B cell (primary cell): ENCODE data around the gene CCDC30. TPM values are rescaled to one million over a fixed set of nuclear protein-coding genes. Genes with fewer than 3 reads are reported as not detected.
"Not testable (repeated sequence)": the region's sequence is repeated elsewhere in the genome, so short reads cannot be mapped to it uniquely, and the experiment has no call there.

ENCODE experiments used
- ATAC-seq: fragments of 200-7000 bp; cut with Tn5 transposase; one replicate; pipeline ENCODE4 v1.10.0; 2021; ENCODE audit warnings: low read depth, mild to moderate bottlenecking, moderate number of reproducible peaks, moderate library complexity
- CTCF ChIA-PET: fragments of 350-600 bp; sonication (Branson Sonifier 250); formaldehyde crosslinking; loops from one replicate; lab custom pipeline; 2021; ENCODE audit warnings: antibody characterized with exemption, inconsistent platforms; lab: Charles Lee
- POLR2A ChIA-PET: fragments of 350-600 bp; sonication (Branson Sonifier 250); formaldehyde crosslinking; loops from one replicate; lab custom pipeline; 2021; ENCODE audit warnings: antibody characterized with exemption; lab: Charles Lee
- DNase-seq: peaks from one replicate; pipeline ENCODE4 v3.0.0; 2013
- H2AFZ ChIP-seq: 2 replicates; pipeline ENCODE4 v1.6.1; 2012; ENCODE audit warnings: mild to moderate bottlenecking, low read depth, low read length; ENCODE audit not compliant: insufficient read depth, poor library complexity, severe bottlenecking
- H3K27ac ChIP-seq, 2 donors: 1 replicate in 1 of 2; 2 replicates in 1 of 2; pipeline ENCODE4 v1.5.1; 2012 to 2013; ENCODE audit warnings: low read length in 2 of 2, mild to moderate bottlenecking in 2 of 2, moderate library complexity in 1 of 2
- H3K27me3 ChIP-seq, 4 experiments: fragments of 200-600 bp in 1 of 4; sonication (generic) in 1 of 4; replicated peaks in 1 of 4; 1 replicate in 2 of 4; 2 replicates in 2 of 4; pipeline versions ENCODE4 v1.6.1 to v1.7.0; 2013 to 2016; ENCODE audit warnings: low read length in 3 of 4, mild to moderate bottlenecking in 2 of 4, mixed read lengths in 1 of 4, moderate library complexity in 1 of 4; ENCODE audit not compliant: insufficient read depth in 4 of 4, control insufficient read depth in 3 of 4; ENCODE audit errors: control extremely low read depth in 1 of 4
- H3K36me3 ChIP-seq, 2 experiments: replicated peaks in 1 of 2; 1 replicate in 1 of 2; 2 replicates in 1 of 2; pipeline versions ENCODE4 v1.6.1 to v1.7.1; 2013; ENCODE audit warnings: low read length in 1 of 2; ENCODE audit not compliant: insufficient read depth in 2 of 2, control insufficient read depth in 1 of 2; ENCODE audit errors: control extremely low read depth in 1 of 2, extremely low read depth in 1 of 2
- H3K4me1 ChIP-seq, 2 donors: fragments of 200-600 bp in 1 of 2; sonication (generic) in 1 of 2; 1 replicate in 1 of 2; 2 replicates in 1 of 2; pipeline versions ENCODE4 v1.5.1 to v1.6.1; 2013 to 2017; ENCODE audit warnings: low read length in 2 of 2; ENCODE audit not compliant: control insufficient read depth in 2 of 2, insufficient read depth in 2 of 2
- H3K4me2 ChIP-seq: replicated peaks from 2 replicates; pipeline ENCODE3; 2012; ENCODE audit warnings: mild to moderate bottlenecking, low read depth, low read length; ENCODE audit not compliant: poor library complexity, severe bottlenecking
- H3K4me3 ChIP-seq, 5 experiments: fragments of 200-600 bp in 1 of 5; sonication (generic) in 1 of 5; 1 replicate in 3 of 5; 2 replicates in 2 of 5; pipeline versions ENCODE4 v1.5.1 to v1.7.0; 2011 to 2016; ENCODE audit warnings: low read length in 4 of 5, mild to moderate bottlenecking in 4 of 5, low read depth in 2 of 5, control low read depth in 1 of 5, moderate library complexity in 1 of 5; ENCODE audit not compliant: insufficient read depth in 1 of 5; ENCODE audit errors: control extremely low read depth in 1 of 5, extremely low read depth in 1 of 5
- H3K79me2 ChIP-seq: fragments of 200-600 bp; sonication (generic); one replicate; pipeline ENCODE4 v1.6.0; 2016; ENCODE audit warnings: low read length; ENCODE audit not compliant: control insufficient read depth, insufficient read depth
- H3K9ac ChIP-seq: fragments of 200-600 bp; sonication (generic); 2 replicates; pipeline ENCODE4 v1.6.1; 2017; ENCODE audit warnings: mild to moderate bottlenecking, low read length, moderate library complexity
- H3K9me3 ChIP-seq, 3 donors: one replicate each; pipeline versions ENCODE4 v1.6.1 to v1.7.1; 2013; ENCODE audit warnings: low read length in 2 of 3; ENCODE audit not compliant: control insufficient read depth in 2 of 3, insufficient read depth in 1 of 3; ENCODE audit errors: control extremely low read depth in 1 of 3
- H4K20me1 ChIP-seq: 2 replicates; pipeline ENCODE4 v1.6.0; 2012; ENCODE audit warnings: mild to moderate bottlenecking, low read length; ENCODE audit not compliant: insufficient read depth, control insufficient read depth, poor library complexity, severe bottlenecking
- H3K27ac Mint-ChIP-seq: one replicate; pipeline ENCODE4 v1.8.0; 2021; ENCODE audit warnings: mixed read lengths
- H3K27me3 Mint-ChIP-seq: one replicate; pipeline ENCODE4 v1.8.0; 2021; ENCODE audit warnings: mixed read lengths
- H3K4me1 Mint-ChIP-seq: one replicate; pipeline ENCODE4 v1.8.0; 2021; ENCODE audit warnings: mixed read lengths
- H3K4me3 Mint-ChIP-seq: one replicate; pipeline ENCODE4 v1.8.0; 2021; ENCODE audit warnings: mixed read lengths
- H3K9me3 Mint-ChIP-seq: one replicate; pipeline ENCODE4 v1.8.0; 2022; ENCODE audit warnings: mixed read lengths; ENCODE audit not compliant: insufficient read depth
- EZH2 ChIP-seq: IDR thresholded peaks from 2 replicates; pipeline ENCODE4 v1.6.1; 2012; ENCODE audit warnings: borderline replicate concordance, low read depth, mild to moderate bottlenecking, moderate library complexity, low read length; ENCODE audit not compliant: insufficient read depth, poor library complexity, severe bottlenecking
- WGBS: methylation state at CpG from one replicate; pipeline ENCODE4 v1.1.5; 2013; ENCODE audit warnings: missing lambda C conversion rate; ENCODE audit not compliant: insufficient coverage; 5-methylcytosine and 5-hydroxymethylcytosine counted together
- intact Hi-C: fragments of 100-400 bp; cut with micrococcal nuclease; formaldehyde crosslinking; loops from one replicate; pipeline ENCODE4 v1.10.0; 2022
- polyA plus RNA-seq: library from polyadenylated mRNA; depleted of rRNA; stranded (reverse); fragments of >200 nt; gene quantifications from 2 replicates; pipeline ENCODE4 v1.2.3, GENCODE V29; 2012
- total RNA-seq, 2 donors: library from RNA; stranded (reverse); fragments of 120-200 nt in 1 of 2; gene quantifications; 1 replicate in 1 of 2; 2 replicates in 1 of 2; pipeline versions ENCODE4 v1.2.3 to v1.2.4, GENCODE V29; 2013 to 2022
- TF ChIP-seq, protein P1 (sequence below): fragments of 200-600 bp; IDR thresholded peaks from one replicate; pipeline ENCODE4 v1.8.0; 2022; ENCODE audit warnings: antibody characterized with exemption, mild to moderate bottlenecking

Gene CCDC30
- total and polyA plus RNA-seq, 2 donors (not counting 1 experiment from before 2014, with no cell fraction given), result 1.4 to 7.4 TPM

DNA sequence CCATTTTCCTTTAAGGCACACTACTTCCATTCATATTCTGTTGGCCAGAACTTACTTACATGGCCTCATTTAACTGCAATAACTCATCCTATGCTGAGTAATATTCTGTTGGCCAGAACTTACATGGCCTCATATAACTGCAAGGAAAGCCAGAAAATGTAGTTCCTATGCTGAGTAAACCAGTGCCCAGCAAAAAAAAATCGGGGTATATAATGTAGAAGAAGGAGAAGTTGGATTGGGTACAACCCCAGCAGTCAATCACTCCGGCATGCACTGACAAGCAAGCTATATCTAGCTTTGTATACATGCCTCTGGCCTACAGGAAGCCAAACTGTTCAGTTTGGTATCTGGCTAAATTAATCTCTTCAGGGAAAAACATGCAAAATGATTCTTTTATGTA is 155.8 kb downstream of the CCDC30 start:
- Histone ChIP-seq H3K4me3 (no peak overlapping the region), H4K20me1 (no peaks in the 10 kb centered on the region), H3K27me3 (no peaks in the 10 kb centered on the region), H3K9me3 (peaks cover 0 to 1% (median 0%) of the 10 kb centered on the region in 3 donors), H2AFZ (no peak overlapping the region), H3K4me1 (no peaks in the 10 kb centered on the region), H3K4me2 (no peak overlapping the region), H3K9ac (no peak overlapping the region), H3K36me3 (no peaks in the 10 kb centered on the region), H3K27ac (no peak overlapping the region), H3K79me2 (no peaks in the 10 kb centered on the region)
- H3K4me1 Mint-ChIP-seq, result no peaks in the 10 kb centered on the region
- DNase-seq (no peak), ATAC-seq (no peak)
- TF ChIP-seq, protein P1, sequence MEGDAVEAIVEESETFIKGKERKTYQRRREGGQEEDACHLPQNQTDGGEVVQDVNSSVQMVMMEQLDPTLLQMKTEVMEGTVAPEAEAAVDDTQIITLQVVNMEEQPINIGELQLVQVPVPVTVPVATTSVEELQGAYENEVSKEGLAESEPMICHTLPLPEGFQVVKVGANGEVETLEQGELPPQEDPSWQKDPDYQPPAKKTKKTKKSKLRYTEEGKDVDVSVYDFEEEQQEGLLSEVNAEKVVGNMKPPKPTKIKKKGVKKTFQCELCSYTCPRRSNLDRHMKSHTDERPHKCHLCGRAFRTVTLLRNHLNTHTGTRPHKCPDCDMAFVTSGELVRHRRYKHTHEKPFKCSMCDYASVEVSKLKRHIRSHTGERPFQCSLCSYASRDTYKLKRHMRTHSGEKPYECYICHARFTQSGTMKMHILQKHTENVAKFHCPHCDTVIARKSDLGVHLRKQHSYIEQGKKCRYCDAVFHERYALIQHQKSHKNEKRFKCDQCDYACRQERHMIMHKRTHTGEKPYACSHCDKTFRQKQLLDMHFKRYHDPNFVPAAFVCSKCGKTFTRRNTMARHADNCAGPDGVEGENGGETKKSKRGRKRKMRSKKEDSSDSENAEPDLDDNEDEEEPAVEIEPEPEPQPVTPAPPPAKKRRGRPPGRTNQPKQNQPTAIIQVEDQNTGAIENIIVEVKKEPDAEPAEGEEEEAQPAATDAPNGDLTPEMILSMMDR, result no peak
- WGBS, result 0% methylated on average over 1 of the region's 2 CpGs
- intact Hi-C loops, result no loop called here
- ChIA-PET POLR2A (no interaction called here), CTCF (no interaction called here)
- H3K4me3 Mint-ChIP-seq, result no peak overlapping the region
- no peaks in the 10 kb centered on the region for H3K27me3 Mint-ChIP-seq
- no peak overlapping the region for H3K27ac Mint-ChIP-seq
- H3K9me3 Mint-ChIP-seq, result peaks cover 3% of the 10 kb centered on the region

DNA sequence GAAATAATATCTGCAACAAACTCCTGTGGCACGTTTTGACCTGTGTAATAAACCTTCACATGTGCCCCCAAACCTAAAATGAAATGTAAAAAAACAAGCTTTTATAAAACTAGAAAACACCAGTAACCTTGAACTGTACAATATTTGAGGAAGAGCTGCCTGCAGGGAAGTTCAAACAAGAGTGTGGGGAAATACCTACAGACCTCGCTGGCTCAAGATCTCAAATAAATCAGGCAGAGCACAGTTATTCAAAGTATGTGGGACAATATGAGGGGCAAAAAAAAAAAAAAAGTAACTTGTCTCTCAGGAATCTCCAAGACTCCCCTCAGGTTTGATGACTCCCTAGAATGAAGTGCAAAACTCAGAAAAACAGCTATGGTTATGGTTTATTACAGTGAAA is 157.2 kb downstream of the CCDC30 start:
- Histone ChIP-seq H3K9me3 (no peaks in the 10 kb centered on the region), H2AFZ (no peak overlapping the region), H3K4me1 (no peaks in the 10 kb centered on the region), H3K4me2 (no peak overlapping the region), H3K27ac (no peak overlapping the region), H4K20me1 (no peaks in the 10 kb centered on the region), H3K36me3 (no peaks in the 10 kb centered on the region), H3K27me3 (no peaks in the 10 kb centered on the region), H3K9ac (no peak overlapping the region), H3K79me2 (no peaks in the 10 kb centered on the region), H3K4me3 (no peak overlapping the region)
- ATAC-seq (no peak), DNase-seq (no peak)
- no CpG with 5 or more reads among the region's 2 CpGs for WGBS
- no peaks in the 10 kb centered on the region for H3K4me1 Mint-ChIP-seq
- TF ChIP-seq EZH2, result no peak
- TF ChIP-seq, protein P1, result no peak
- no peak overlapping the region for H3K27ac Mint-ChIP-seq
- no peaks in the 10 kb centered on the region for H3K27me3 Mint-ChIP-seq
- H3K9me3 Mint-ChIP-seq, result no peaks in the 10 kb centered on the region
- ChIA-PET CTCF (no interaction called here), POLR2A (no interaction called here)
- H3K4me3 Mint-ChIP-seq, result no peak overlapping the region
- intact Hi-C loops, result no loop called here

DNA sequence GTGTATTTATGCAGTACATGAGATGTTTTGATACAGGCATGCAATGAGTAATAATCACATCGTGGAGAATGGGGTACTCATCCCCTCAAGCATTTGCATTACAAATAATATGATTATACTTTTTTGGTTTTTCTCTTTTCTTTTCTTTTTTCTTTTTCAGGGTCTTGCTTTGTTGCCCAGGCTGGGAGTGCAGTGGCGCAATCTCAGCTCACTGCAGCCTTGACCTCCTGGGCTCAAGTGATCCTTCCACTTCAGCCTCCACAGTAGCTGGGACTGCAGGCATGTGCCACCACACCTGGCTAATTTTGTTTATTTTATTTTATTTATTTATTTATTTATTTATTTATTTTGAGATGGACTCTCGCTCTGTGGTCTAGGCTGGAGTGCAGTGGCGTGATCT is 158.1 kb downstream of the CCDC30 start:
- H3K79me2 ChIP-seq, H3K4me3 Mint-ChIP-seq, H3K9me3 ChIP-seq, H3K4me1 Mint-ChIP-seq, POLR2A ChIA-PET, H3K27me3 ChIP-seq, H3K27me3 Mint-ChIP-seq, H3K9me3 Mint-ChIP-seq, H3K9ac ChIP-seq, H3K36me3 ChIP-seq, H3K4me1 ChIP-seq, H4K20me1 ChIP-seq, H2AFZ ChIP-seq, H3K27ac Mint-ChIP-seq, intact Hi-C loops, H3K4me3 ChIP-seq, CTCF ChIA-PET, ATAC-seq, H3K27ac ChIP-seq, H3K4me2 ChIP-seq, DNase-seq: not testable (repeated sequence)
- WGBS, result 83% methylated on average over 2 of the region's 4 CpGs
